ENCODE results near the gene CD79A.

GRCh38 chr19:41839211-41839610, 37.9 kb upstream of the CD79A start:
- TF ChIP-seq EZH2 (IDR thresholded peaks at IDR 0.05; ENCODE audit: low read length, missing control alignments) (no peak), CTCF (conservative IDR thresholded peaks at IDR 0.05 in 1 of 2, IDR thresholded peaks at IDR 0.05 in 1 of 2; ENCODE audit: low read depth in 1 of 2, low read length in 2 of 2) (no peak)
